Subcutaneous adipose tissue (tissue), 4 donors: ENCODE measurements around the gene PTCD2. TPM values are rescaled to one million over a fixed set of nuclear protein-coding genes. Genes with fewer than 3 reads are reported as not detected.

Experiments used
- total RNA-seq, 4 donors: library from RNA; depleted of rRNA; stranded (reverse); fragments of >200 nt; gene quantifications; one replicate each; pipeline ENCODE4 v1.1.0, GENCODE V29; 2016
- TF ChIP-seq, protein P1 (sequence below): fragments of 450-650 bp; IDR thresholded peaks from one replicate; pipeline ENCODE4 v1.5.1; 2016; ENCODE audit warnings: low read depth, mild to moderate bottlenecking, control low read depth, antibody characterized with exemption, moderate library complexity

The PTCD2 gene
- total RNA-seq, 4 donors from 2014 or later: 6.2 to 13.2 (median 8.7) TPM

DNA sequence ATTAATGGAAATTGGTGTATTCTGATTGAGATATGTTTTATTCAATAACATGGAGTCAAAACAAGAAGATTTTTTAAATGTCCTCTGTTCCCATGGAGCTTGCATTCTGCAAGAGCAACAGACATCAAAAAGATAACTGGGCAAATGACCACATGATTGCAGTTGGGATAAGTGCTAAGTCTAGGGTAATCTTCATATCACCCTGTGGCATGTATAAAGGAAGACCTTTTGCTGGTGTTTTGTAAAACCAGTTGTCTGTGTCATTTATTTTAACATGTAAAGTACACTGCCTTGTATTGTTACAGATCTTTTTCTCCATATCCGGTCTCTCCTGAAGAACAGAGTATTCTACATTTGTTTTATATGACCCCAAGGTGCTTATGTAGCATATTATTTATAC lies 44.0 kb downstream of the PTCD2 start:
- TF ChIP-seq, protein P1, sequence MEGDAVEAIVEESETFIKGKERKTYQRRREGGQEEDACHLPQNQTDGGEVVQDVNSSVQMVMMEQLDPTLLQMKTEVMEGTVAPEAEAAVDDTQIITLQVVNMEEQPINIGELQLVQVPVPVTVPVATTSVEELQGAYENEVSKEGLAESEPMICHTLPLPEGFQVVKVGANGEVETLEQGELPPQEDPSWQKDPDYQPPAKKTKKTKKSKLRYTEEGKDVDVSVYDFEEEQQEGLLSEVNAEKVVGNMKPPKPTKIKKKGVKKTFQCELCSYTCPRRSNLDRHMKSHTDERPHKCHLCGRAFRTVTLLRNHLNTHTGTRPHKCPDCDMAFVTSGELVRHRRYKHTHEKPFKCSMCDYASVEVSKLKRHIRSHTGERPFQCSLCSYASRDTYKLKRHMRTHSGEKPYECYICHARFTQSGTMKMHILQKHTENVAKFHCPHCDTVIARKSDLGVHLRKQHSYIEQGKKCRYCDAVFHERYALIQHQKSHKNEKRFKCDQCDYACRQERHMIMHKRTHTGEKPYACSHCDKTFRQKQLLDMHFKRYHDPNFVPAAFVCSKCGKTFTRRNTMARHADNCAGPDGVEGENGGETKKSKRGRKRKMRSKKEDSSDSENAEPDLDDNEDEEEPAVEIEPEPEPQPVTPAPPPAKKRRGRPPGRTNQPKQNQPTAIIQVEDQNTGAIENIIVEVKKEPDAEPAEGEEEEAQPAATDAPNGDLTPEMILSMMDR: no peak

DNA sequence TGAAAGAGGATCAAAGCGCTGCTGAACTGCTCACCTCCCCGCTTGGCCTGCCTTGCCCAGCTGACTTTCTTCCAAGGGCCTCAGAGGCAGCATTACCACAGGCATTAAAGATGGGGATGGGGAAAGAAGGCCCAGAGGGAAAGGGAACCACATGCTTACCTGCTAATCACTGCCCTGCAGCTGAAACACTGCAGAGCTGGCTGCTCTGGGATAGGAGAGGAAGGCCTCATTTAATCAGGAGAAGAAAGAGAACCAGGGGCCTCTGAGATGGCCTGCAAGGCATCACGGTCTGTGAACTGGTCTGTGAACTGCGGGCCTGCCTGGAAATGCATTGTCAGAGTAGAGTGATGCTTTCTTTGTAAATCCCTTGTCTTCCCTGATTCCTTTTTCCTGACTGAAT lies 44.8 kb downstream of the PTCD2 start:
- TF ChIP-seq, protein P1: no peak

DNA sequence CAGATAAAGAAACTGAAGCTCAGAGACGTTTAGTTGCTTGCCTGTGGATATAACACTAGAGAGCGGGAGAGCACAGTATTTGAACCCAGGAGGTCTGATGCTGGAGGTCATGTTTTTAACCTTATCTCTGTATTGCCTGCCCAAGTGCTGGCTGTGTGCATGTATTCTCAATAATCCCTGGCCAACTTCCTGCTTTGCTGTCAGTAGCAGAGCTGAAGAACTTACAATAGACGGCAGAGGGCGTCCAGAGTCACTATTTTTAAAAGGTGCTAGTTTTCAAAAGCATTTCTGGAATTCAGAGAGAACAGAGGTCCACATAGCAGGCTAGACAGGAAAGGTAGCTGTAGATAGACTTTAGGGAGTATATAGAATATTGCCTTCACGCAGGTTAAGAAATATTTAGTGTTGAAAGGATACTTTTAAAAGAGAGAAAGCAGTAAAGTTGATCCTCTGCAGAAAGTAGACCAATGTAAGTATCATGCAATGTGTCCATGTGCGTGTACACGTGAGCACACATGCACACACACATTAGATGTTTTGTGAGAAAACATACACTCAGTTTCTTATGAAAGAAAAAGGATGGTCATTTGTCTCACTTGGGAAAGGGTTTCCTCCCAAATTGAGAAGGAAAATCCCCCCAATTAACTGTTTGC lies 46.3 kb downstream of the PTCD2 start:
- TF ChIP-seq, protein P1: no peak

DNA sequence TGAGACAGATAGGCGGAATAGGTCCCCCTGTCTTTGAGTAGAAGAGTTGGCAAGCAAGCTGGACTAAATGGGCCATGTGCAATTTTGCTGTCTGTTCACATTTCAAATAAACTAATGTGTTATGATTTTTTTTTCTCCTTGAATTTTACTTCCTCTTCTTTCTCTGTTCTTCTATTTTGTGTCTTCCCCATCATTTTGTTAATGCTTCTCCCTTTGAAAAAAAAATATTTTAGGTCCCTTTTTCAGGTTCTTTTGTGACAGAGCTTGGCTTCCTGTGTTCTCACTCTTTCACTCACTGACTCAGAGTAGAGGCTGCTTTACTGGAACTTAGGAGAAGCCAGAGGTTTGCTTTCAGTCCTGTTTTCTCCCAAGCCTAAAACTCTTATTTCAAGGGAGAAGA lies 48.1 kb downstream of the PTCD2 start:
- TF ChIP-seq, protein P1: no peak

DNA sequence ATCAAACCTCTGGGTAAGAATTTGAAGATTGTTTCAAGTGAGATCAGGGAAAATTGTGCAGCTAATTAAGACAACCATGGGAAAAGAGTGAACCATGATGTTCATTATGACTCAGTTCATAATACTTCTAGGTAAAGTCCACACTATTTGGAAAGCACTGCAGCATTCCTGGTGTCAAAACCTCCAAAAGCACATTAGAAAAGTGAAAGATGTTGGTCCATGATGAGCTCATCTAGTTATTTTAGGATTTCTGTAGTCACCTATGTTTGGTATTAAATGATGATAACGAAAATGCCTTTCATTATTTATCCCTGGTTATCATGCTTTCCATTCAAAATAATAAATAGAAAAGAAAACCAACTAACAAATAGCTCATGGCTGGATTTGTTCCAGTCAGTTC lies 49.1 kb downstream of the PTCD2 start:
- TF ChIP-seq, protein P1: no peak

DNA sequence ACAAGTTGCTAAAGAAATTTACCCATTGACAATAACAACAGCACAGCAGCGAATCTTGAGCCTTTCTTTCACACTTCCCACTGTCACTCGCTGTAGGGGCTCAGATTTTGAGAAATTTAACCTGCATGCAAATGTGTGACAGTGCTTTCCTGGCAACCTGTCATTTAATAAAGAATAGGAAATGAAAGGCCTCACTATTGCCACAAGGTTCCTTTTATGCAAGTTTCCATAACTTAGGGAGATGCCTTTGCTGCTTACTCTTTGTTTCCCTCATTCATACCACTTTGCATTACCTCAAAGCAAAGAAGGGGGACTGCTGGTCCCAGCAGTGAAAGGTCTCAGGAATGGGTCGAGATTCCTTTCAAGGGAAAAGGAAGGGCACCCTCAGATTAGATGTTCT lies 49.5 kb downstream of the PTCD2 start:
- TF ChIP-seq, protein P1: no peak

DNA sequence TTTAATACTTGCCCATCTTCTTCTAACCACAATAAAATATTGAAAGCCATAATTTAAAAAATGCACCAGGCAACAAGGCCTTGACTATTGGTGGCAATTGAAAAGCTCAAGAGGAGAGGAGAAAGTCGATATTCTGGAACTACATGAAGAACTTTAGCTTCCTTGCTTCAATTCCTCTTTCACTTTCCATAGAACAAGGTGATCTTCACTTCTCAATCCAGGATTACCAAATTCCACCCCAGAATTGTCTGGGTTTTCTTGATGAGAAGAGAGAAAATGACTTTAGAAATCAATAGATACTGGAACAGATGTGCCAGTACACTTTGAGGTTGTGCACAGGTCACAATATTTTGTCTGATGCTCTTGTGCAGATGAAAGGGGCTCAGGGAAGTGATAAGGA lies 52.2 kb downstream of the PTCD2 start:
- TF ChIP-seq, protein P1: no peak
